HG02938 (cell line): ENCODE data around the gene NKD1.

Source experiments
- ATAC-seq: cut with Tn5 transposase; IDR thresholded peaks from one replicate; pipeline ENCODE4 v1.9.1; 2021; ENCODE audit warnings: mild to moderate bottlenecking, moderate library complexity; ENCODE audit not compliant: unreplicated experiment

The NKD1 gene

DNA sequence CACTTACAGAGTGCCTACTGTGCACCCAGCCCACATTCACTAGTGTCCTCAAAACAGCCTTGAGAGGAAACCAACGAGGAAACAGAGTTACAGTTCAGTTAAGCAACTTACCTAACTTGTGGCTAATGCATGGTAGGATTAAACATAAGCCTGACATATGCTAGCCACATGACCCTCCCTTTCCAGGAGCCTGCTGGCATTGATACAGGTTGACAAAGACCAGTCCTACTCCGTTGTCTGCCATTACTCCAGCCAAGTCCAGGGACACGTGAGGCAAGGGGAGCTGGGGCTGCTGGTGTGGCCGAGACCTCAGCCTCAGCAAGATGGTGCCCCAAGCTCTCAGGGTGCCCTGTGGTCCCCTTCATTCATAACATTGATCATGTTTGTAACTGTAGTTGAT lies 95.0 kb downstream of the NKD1 start:
- no peak for ATAC-seq

- ATAC-seq, result no peak
Observed at GRCh38 chr16:50644245-50644644, 96.0 kb downstream of the NKD1 start.

DNA sequence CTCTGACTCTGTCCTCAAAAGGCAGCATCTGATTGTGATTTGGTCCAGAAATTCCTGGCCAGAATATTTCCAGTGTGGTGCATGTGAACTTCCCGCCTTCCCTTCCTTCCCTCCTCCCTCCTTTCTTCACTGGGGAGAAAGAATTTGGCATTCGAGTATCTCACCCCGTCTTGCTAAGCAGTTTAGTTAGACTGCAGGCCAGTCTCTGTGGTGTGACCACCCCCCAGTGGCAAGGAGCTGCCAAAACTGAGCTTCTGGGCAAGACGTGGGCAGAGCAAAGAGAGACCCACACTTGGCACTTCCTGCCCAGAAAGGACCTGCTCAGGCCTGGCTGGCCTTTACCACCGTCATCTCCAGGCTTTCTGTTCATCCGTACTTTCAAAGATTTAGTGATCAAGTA lies 96.5 kb downstream of the NKD1 start:
- no peak for ATAC-seq

- no peak for ATAC-seq
Observed at GRCh38 chr16:50645563-50646220, 97.5 kb downstream of the NKD1 start.

DNA sequence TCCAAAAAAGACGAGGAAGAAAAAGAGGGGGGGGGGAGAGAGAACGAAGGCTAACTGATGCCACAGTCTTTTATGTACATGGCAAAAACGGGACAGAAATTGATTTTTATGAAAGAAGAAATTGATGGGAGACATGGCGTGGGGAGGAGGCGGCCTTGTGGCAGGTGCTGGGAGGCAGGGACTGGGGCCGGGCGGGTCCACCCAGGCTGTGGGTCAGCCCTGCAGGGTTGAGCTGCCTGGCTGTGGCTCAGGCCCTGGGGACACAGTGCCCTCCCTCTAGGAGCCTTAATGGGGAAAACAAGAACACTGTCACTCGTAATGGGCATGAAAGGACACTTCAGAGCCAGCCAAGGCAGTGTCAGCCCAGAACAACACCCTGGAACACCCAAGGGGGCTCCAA lies 98.1 kb downstream of the NKD1 start:
- no peak for ATAC-seq

- no peak for ATAC-seq
Observed at GRCh38 chr16:50651835-50652438, 103.7 kb downstream of the NKD1 start.

DNA sequence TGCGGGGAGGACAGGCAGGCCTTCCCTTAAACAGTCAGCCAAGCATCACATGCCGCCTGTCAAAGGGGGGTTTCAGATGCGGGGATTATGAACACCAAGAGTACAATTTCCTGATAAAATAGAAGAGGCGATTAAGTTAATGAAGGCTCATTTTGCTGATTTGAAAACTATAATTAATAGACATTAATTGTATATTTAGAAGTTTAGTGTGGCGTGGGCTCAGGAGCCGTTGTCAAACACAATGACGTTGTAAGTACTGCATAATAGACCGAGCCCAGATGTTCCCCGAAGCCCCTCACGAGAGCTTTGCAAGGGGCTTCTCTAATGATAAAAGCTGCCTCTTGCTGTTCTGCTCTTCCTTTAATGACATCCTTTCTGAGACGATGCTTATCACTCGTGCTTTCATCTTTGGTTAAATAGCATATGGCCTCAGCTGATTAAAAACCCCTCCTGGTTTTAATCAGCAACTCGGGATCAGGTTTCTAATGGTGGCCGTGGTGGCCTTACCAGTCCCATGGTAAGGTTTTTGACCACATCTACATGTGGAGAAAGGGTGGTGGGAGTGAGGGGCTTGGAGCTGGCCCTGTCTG lies 104.7 kb downstream of the NKD1 start:
- ATAC-seq, result no peak

DNA sequence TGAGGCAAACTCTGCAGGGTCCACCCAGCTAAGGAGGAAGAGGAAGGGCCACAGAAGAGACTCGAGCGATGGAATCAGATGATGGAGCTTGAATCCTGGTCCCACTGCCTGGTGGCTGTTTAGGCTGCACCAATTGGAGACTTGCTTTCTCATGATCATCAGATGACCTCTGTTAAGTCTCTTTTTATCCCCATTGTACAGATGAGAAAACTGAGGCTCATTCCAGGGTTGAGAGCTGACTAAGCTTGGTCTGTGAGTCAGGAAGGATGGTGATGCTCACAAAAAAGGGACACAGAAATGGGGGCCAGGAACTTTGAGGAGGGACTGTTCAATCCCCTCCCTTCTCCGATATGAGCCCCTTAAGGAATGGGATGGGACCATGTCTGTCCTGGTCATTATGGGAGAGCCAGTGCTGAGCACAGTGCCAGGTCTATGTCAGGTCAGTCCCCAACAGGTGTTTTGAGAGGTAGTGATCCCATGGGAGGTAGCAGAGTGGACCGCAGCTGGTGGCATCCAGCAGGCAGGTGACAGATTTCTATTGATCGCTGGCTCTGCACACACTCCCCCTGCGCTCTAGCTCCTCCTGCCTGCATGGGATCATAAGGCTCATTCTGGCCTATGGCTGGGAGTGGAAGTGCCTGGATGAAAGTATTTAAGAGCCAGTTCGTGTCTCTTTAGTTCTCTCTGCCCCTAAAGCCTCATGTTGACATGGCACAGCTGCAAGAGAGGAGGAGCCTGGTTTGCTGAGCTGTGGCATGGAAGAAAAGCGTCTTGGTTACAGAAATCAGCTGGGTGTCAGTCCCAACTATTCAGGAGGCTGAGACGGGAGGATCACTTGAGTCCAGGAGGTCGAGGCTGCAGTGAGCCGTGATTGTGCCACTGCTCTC lies 105.7 kb downstream of the NKD1 start:
- no peak for ATAC-seq

GRCh38 chr16:50655558-50656055 lies 107.4 kb downstream of the NKD1 start:
- ATAC-seq, result no peak

DNA sequence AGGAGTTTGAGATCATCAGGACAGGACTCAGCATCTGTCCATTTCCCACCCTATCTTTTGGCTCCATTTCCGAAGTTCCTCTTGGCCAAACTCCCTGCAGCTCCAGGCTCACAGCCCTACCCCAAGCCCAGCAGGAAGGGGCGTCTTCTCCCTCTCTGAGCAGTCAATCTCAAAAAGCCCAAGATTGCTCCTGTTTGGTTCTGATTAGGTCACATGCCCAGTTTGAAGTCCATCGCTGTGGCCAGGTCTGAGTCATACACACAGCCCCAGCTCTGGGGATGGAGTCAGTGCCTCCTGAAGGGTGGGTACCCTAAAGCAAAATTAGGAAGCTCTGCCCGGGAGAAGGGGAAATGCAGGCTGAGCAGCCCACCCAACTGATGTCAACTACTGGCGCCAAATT lies 109.0 kb downstream of the NKD1 start:
- no peak for ATAC-seq

- no peak for ATAC-seq
Observed at GRCh38 chr16:50659806-50660205, 111.6 kb downstream of the NKD1 start.

- ATAC-seq, result no peak
Observed at GRCh38 chr16:50662306-50662940, 114.2 kb downstream of the NKD1 start.

DNA sequence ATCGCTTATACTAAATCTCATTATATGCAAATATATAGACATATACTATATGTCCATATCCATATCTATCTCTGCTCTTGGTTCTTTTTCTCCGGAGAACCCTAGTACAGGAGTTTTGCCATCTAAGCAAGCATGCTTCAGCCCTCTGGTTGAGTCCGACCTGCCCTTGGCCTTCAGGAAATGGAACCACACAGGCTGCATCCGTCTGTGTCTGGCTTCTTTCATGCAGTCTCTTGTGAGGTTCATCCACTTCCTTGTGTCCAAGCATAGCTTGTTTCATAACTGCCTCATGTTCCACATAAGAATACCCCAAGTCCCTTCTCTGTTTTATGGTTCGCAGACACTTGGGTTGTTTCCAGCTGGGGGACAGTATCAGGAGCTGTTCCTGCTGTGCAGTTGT lies 116.1 kb downstream of the NKD1 start:
- no peak for ATAC-seq

GRCh38 chr16:50665128-50665878 lies 117.1 kb downstream of the NKD1 start:
- no peak for ATAC-seq

GRCh38 chr16:50666658-50667496 lies 118.7 kb downstream of the NKD1 start:
- ATAC-seq, result peak; percentile 88

GRCh38 chr16:50667497-50668367 lies 119.5 kb downstream of the NKD1 start:
- no peak for ATAC-seq

DNA sequence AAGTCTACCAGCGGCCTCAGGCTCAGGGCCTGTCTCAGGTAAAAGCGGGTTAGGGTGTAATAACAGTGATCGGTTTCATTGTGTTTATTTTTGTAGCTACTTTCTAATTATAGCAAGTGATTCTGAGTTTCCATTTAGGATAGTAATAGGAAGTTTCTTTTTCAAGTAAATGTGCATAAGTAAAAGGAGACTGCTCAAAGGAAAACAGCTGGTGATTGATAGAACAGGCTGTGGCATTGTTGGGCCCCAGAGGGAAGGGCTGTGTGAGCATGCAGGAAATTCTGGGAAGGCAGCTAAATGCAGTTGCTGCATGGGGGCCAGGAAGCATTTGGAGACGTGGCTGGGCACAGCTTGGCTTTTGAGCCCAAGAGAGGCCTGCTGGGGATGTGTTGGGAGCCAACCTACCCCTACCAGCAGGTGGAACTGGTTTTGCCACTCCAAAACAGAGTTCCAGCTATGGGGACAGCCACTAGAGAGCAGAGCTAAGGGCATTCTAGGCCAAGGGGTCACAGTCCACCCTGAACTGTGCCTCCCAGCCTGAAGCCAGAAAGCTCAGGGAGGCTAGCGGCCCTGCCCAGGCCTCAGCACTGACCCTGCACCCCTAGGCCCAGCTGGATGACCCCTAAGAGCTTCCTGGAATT lies 120.3 kb downstream of the NKD1 start:
- no peak for ATAC-seq

GRCh38 chr16:50669741-50670140 lies 121.5 kb downstream of the NKD1 start:
- ATAC-seq, result no peak
